GM12878 (cell line): ENCODE data around the gene CNTN4. TPM values are rescaled to one million over a fixed set of nuclear protein-coding genes. Genes with fewer than 3 reads are reported as not detected.

Source experiments
- ATAC-seq: fragments of 200-7000 bp; cut with Tn5 transposase; 3 replicates; pipeline ENCODE4 v1.9.1; 2020; ENCODE audit warnings: mild to moderate bottlenecking, moderate library complexity
- BruUV-seq: library from RNA; stranded (reverse); fragments of 400-500 nt; replicated peaks from 2 replicates; lab custom pipeline; 2021; lab: Mats Ljungman, UMichigan
- CTCF ChIA-PET: fragments of 300-600 bp; sonication (Branson Sonifier 250); formaldehyde crosslinking; extraction: SDS; loops from one replicate; lab custom pipeline; 2021; ENCODE audit warnings: inconsistent platforms; lab: Yijun Ruan, JAX
- POLR2A ChIA-PET: fragments of 350-600 bp; formaldehyde crosslinking; extraction: SDS; loops from one replicate; lab custom pipeline; 2021; ENCODE audit warnings: inconsistent platforms; lab: Charles Lee
- RAD21 ChIA-PET: fragments of 300-600 bp; sonication (Branson Sonifier 250); formaldehyde crosslinking; loops from one replicate; lab custom pipeline; 2023; ENCODE audit warnings: antibody characterized with exemption; ENCODE audit not compliant: unreplicated experiment; lab: Charles Lee
- SMC1A ChIA-PET: fragments of 300-600 bp; sonication (Branson Sonifier 250); formaldehyde crosslinking; loops from one replicate; lab custom pipeline; 2023; ENCODE audit not compliant: unreplicated experiment, uncharacterized antibody; lab: Charles Lee
- DNase-seq: peaks from one replicate; pipeline ENCODE4 v3.0.0-alpha.2; 2011; ENCODE audit warnings: low read depth, low spot score
- FAIRE-seq: peaks from 3 replicates; lab custom pipeline; 2011; peaks lifted over from hg19 to GRCh38; lab: Jason Lieb, UNC
- H2AFZ ChIP-seq: 2 replicates; pipeline ENCODE4 v1.6.0; 2011; ENCODE audit warnings: low read depth, low read length, control low read depth; ENCODE audit not compliant: control insufficient read depth
- H3K27ac ChIP-seq: 2 replicates; pipeline ENCODE4 v1.5.1; 2011; ENCODE audit warnings: control low read depth; ENCODE audit not compliant: control insufficient read depth, insufficient read depth
- H3K27me3 ChIP-seq, 2 experiments: replicated peaks in 1 of 2; 2 replicates each; pipeline versions ENCODE4 v1.6.0 to v1.6.1; 2011; ENCODE audit warnings: low read length in 1 of 2; ENCODE audit not compliant: control insufficient read depth in 2 of 2, insufficient read depth in 2 of 2
- H3K36me3 ChIP-seq, 2 experiments: 2 replicates each; pipeline ENCODE4 v1.5.1; 2011; ENCODE audit warnings: low read length in 1 of 2; ENCODE audit not compliant: control insufficient read depth in 2 of 2, insufficient read depth in 2 of 2
- H3K4me1 ChIP-seq: 2 replicates; pipeline ENCODE4 v1.6.1; 2011; ENCODE audit warnings: mild to moderate bottlenecking, low read length, moderate library complexity, mixed read lengths; ENCODE audit not compliant: control insufficient read depth, insufficient read depth
- H3K4me2 ChIP-seq: 2 replicates; pipeline ENCODE4 v1.6.0; 2011; ENCODE audit warnings: control low read depth; ENCODE audit not compliant: control insufficient read depth, insufficient read depth
- H3K4me3 ChIP-seq: fragments of 200-600 bp; sonication (generic); 2 replicates; pipeline ENCODE4 v1.5.1; 2016
- H3K79me2 ChIP-seq: 2 replicates; pipeline ENCODE4 v1.6.0; 2011; ENCODE audit warnings: low read length; ENCODE audit not compliant: control insufficient read depth, insufficient read depth
- H3K9ac ChIP-seq: 2 replicates; pipeline ENCODE4 v1.8.0; 2011; ENCODE audit warnings: low read length, control low read depth, mixed read lengths; ENCODE audit not compliant: control insufficient read depth, insufficient read depth
- H3K9me3 ChIP-seq: replicated peaks from 3 replicates; pipeline ENCODE4 v1.5.1; 2011; ENCODE audit warnings: mild to moderate bottlenecking, low read length; ENCODE audit not compliant: control insufficient read depth, insufficient read depth
- H4K20me1 ChIP-seq: 2 replicates; pipeline ENCODE4 v1.6.0; 2011; ENCODE audit not compliant: control insufficient read depth, insufficient read depth
- BHLHE40 ChIP-seq, 2 experiments: fragments of 450-650 bp in 1 of 2; IDR thresholded peaks; 2 replicates each; pipeline ENCODE4 v1.6.1; 2011 to 2017; ENCODE audit warnings: low read depth in 2 of 2, borderline replicate concordance in 1 of 2, improper control_type of control experiment in 1 of 2, low read length in 1 of 2, mild to moderate bottlenecking in 1 of 2
- CEBPB ChIP-seq, 2 experiments: fragments of 150-350 bp in 1 of 2; IDR thresholded peaks; 2 replicates each; pipeline ENCODE4 v1.6.1; 2012 to 2014; ENCODE audit warnings: low read depth in 2 of 2, low read length in 2 of 2, borderline replicate concordance in 1 of 2, inconsistent platforms in 1 of 2
- CHD2 ChIP-seq: IDR thresholded peaks from 2 replicates; pipeline ENCODE4 v1.6.1; 2011; ENCODE audit warnings: low read depth, low read length, improper control_type of control experiment, borderline replicate concordance
- EGR1 ChIP-seq, 2 experiments: IDR thresholded peaks; 1 replicate in 1 of 2; 2 replicates in 1 of 2; pipeline ENCODE4 v1.6.1; 2011 to 2012; ENCODE audit warnings: low read depth in 2 of 2, low read length in 2 of 2, borderline replicate concordance in 1 of 2, mild to moderate bottlenecking in 1 of 2, moderate library complexity in 1 of 2
- FOS ChIP-seq: IDR thresholded peaks from 3 replicates; pipeline ENCODE4 v1.6.1; 2011; ENCODE audit warnings: borderline replicate concordance; ENCODE audit not compliant: insufficient read length; ENCODE audit errors: extremely low read depth
- HDAC2 ChIP-seq: fragments of 200-600 bp; sonication (generic); IDR thresholded peaks from 2 replicates; pipeline ENCODE4 v1.6.1; 2017
- JUND ChIP-seq: IDR thresholded peaks from 2 replicates; pipeline ENCODE4 v1.6.1; 2012; ENCODE audit warnings: low read depth, mild to moderate bottlenecking, low read length, improper control_type of control experiment, moderate library complexity
- KAT2A ChIP-seq: conservative IDR thresholded peaks from 2 replicates; pipeline ENCODE4 v1.6.1; 2011; ENCODE audit warnings: low read depth, low read length; ENCODE audit not compliant: control insufficient read depth
- KLF5 ChIP-seq: fragments of 450-650 bp; IDR thresholded peaks from 2 replicates; pipeline ENCODE4 v1.6.1; 2014; ENCODE audit warnings: mild to moderate bottlenecking; ENCODE audit not compliant: partially characterized antibody
- MEF2B ChIP-seq: fragments of 450-650 bp; IDR thresholded peaks from 2 replicates; pipeline ENCODE4 v1.6.1; 2018; ENCODE audit warnings: mild to moderate bottlenecking, moderate library complexity; ENCODE audit not compliant: partially characterized antibody, poor library complexity, severe bottlenecking
- MLLT1 ChIP-seq: fragments of 450-650 bp; IDR thresholded peaks from 2 replicates; pipeline ENCODE4 v1.6.1; 2016; ENCODE audit warnings: mild to moderate bottlenecking
- RAD21 ChIP-seq: IDR thresholded peaks from 2 replicates; pipeline ENCODE4 v1.6.1; 2011; ENCODE audit warnings: mild to moderate bottlenecking, low read depth, low read length, moderate library complexity; ENCODE audit not compliant: insufficient read depth
- WGBS: methylation state at CpG from one replicate; pipeline ENCODE4 v1.1.6; 2016; ENCODE audit warnings: low lambda C conversion rate; ENCODE audit not compliant: insufficient replicate concordance, insufficient coverage; ENCODE audit errors: missing lambda C conversion rate; 5-methylcytosine and 5-hydroxymethylcytosine counted together
- in situ Hi-C: fragments of 300-500 bp; cut with MboI; formaldehyde crosslinking; loops from 9 replicates; pipeline ENCODE4 v1.14.3; 2018; ENCODE audit warnings: mixed read lengths
- intact Hi-C: fragments of 100-400 bp; cut with micrococcal nuclease; formaldehyde crosslinking; loops from one replicate; pipeline ENCODE4 v1.14.2; 2022; ENCODE audit not compliant: unreplicated experiment
- polyA plus RNA-seq, 11 experiments: library from polyadenylated mRNA; depleted of rRNA in 4 of 11; unstranded in 6 of 11; stranded (reverse) in 5 of 11; fragments of >200 nt; fragmentation: Nextera tagmentation in 4 of 11; fragmentation: Illumina TruSeq in 1 of 11; extraction: Ambion mirVana in 4 of 11; extraction: Trizol in 1 of 11; gene quantifications; 1 replicate in 1 of 11; 2 replicates in 10 of 11; pipeline versions ENCODE4 v1.2.1 to v1.2.3, GENCODE V29; 2011 to 2016; ENCODE audit warnings: inconsistent platforms in 2 of 11, missing spikeins in 2 of 11, low read depth in 1 of 11
- total RNA-seq, 4 experiments: library from RNA; depleted of rRNA in 3 of 4; stranded (reverse); fragments of >200 nt in 3 of 4; fragmentation: Illumina TruSeq in 1 of 4; extraction: Trizol in 1 of 4; gene quantifications; 2 replicates each; pipeline versions ENCODE4 v1.2.1 to v1.2.3, GENCODE V29; 2013 to 2021
- TF ChIP-seq, protein P1 (sequence below), 3 experiments: IDR thresholded peaks in 2 of 3; conservative IDR thresholded peaks in 1 of 3; 2 replicates each; pipeline ENCODE4 v1.5.1; 2011; ENCODE audit warnings: low read depth in 3 of 3, low read length in 3 of 3, mild to moderate bottlenecking in 3 of 3, control low read depth in 2 of 3, moderate library complexity in 2 of 3, inconsistent platforms in 1 of 3, mixed read lengths in 1 of 3; ENCODE audit not compliant: control insufficient read depth in 2 of 3, insufficient read depth in 1 of 3; ENCODE audit errors: extremely low read depth in 1 of 3

Gene CNTN4
- total and polyA plus RNA-seq, 10 of the 15 experiments (the other 5 are each of a cell fraction or from before 2014, with no cell fraction given): 0.05 to 0.43 (median 0.15) TPM; not detected in 1

DNA sequence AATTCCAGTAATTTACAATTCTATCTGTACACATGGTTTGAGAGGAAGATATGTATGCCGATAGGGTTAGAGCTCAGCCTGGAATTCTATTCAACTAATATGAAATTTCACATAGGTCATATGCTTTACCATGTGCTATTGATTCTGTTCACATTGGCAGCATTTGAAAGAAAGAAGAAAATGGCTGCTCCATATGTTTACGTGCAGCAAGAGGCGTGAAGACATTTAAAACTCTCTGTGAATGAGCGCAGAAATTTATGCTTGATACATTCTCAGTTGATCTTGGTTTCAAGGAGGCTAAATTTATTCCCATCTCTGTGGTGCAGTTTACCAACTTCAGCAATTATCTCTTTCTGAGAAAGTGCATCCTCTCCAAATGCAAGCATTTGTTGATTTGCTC is 478.9 kb downstream of the CNTN4 start:
- Histone ChIP-seq H3K36me3 (no peaks in the 10 kb centered on the region), H3K4me2 (no peak overlapping the region), H3K79me2 (no peaks in the 10 kb centered on the region), H3K4me1 (no peaks in the 10 kb centered on the region), H3K27me3 (no peaks in the 10 kb centered on the region), H3K9ac (no peak overlapping the region), H3K9me3 (no peaks in the 10 kb centered on the region), H2AFZ (no peak overlapping the region), H4K20me1 (no peaks in the 10 kb centered on the region), H3K4me3 (no peak overlapping the region), H3K27ac (no peak overlapping the region)
- SMC1A ChIA-PET: interaction anchor here (1.0 kb wide), 1 partner anchor 91 kb away, joined by 4 read pairs; no protein-coding TSS in a partner anchor
- 71% methylated on average over 4 of the region's 4 CpGs for WGBS
- RAD21 ChIA-PET: no interaction called here
- BruUV-seq: no TSS peak
- in situ Hi-C loops: no loop called here
- intact Hi-C loops: no loop called here
- TF ChIP-seq BHLHE40 (IDR thresholded peaks at IDR 0.05; ENCODE audit: borderline replicate concordance in 1 of 2, low read depth in 2 of 2, low read length in 1 of 2): no peak
- TF ChIP-seq MEF2B: no peak
- no peak for TF ChIP-seq CEBPB (IDR thresholded peaks at IDR 0.05; ENCODE audit: borderline replicate concordance in 1 of 2, low read depth in 2 of 2, low read length in 2 of 2)
- no peak for TF ChIP-seq RAD21
- no peak for TF ChIP-seq KAT2A
- CTCF ChIA-PET: no interaction called here
- ATAC-seq (no peak), DNase-seq (no peak), FAIRE-seq (no peak)
- POLR2A ChIA-PET: no interaction called here

GRCh38 chr3:2578560-2578959 is 479.9 kb downstream of the CNTN4 start:
- SMC1A ChIA-PET: interaction anchor here (0.8 to 1.0 kb wide), 2 partner anchors 28 to 92 kb away, joined by 3 to 4 read pairs; no protein-coding TSS in a partner anchor
- WGBS: 30% methylated on average over 3 of the region's 3 CpGs
- TF ChIP-seq JUND (no peak), HDAC2 (no peak), KLF5 (no peak), MLLT1 (no peak), CHD2 (no peak), EGR1 (IDR thresholded peaks at IDR 0.05; ENCODE audit: borderline replicate concordance in 1 of 2, low read depth in 2 of 2, low read length in 2 of 2) (no peak), FOS (no peak)
- TF ChIP-seq, protein P1, sequence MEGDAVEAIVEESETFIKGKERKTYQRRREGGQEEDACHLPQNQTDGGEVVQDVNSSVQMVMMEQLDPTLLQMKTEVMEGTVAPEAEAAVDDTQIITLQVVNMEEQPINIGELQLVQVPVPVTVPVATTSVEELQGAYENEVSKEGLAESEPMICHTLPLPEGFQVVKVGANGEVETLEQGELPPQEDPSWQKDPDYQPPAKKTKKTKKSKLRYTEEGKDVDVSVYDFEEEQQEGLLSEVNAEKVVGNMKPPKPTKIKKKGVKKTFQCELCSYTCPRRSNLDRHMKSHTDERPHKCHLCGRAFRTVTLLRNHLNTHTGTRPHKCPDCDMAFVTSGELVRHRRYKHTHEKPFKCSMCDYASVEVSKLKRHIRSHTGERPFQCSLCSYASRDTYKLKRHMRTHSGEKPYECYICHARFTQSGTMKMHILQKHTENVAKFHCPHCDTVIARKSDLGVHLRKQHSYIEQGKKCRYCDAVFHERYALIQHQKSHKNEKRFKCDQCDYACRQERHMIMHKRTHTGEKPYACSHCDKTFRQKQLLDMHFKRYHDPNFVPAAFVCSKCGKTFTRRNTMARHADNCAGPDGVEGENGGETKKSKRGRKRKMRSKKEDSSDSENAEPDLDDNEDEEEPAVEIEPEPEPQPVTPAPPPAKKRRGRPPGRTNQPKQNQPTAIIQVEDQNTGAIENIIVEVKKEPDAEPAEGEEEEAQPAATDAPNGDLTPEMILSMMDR (IDR thresholded peaks at IDR 0.05 in 2 of 3, conservative IDR thresholded peaks at IDR 0.05 in 1 of 3; ENCODE audit: control insufficient read depth in 2 of 3, extremely low read depth in 1 of 3, insufficient read depth in 1 of 3, low read depth in 3 of 3, low read length in 3 of 3): no peak

More at GRCh38 chr3:2578560-2578959, 479.9 kb downstream of the CNTN4 start:
- Histone ChIP-seq H3K27ac (no peak overlapping the region), H3K4me1 (no peaks in the 10 kb centered on the region), H3K9me3 (no peaks in the 10 kb centered on the region), H3K4me3 (no peak overlapping the region), H3K27me3 (no peaks in the 10 kb centered on the region), H4K20me1 (no peaks in the 10 kb centered on the region), H3K4me2 (no peak overlapping the region), H3K79me2 (no peaks in the 10 kb centered on the region), H2AFZ (no peak overlapping the region), H3K9ac (no peak overlapping the region), H3K36me3 (no peaks in the 10 kb centered on the region)
- no TSS peak for BruUV-seq
- ATAC-seq: no peak
- in situ Hi-C loops (no loop called here), intact Hi-C loops (no loop called here)
- ChIA-PET CTCF (interaction anchor here (1.5 kb wide), 1 partner anchor 10 kb away, joined by 4 read pairs; no protein-coding TSS in a partner anchor), POLR2A (no interaction called here), RAD21 (no interaction called here)
- DNase-seq: no peak
- no peak for FAIRE-seq
